Measurements from ENCODE around the gene EME1.

Gene EME1

GRCh38 chr17:50358177-50358576 is 14.9 kb upstream of the EME1 start:
- ATAC-seq, result no peak
- TF ChIP-seq CSDC2 (CRISPR knock-in tag; IDR thresholded peaks at IDR 0.05) (no peak), CSRNP3 (CRISPR knock-in tag; IDR thresholded peaks at IDR 0.05) (no peak), ARNTL (CRISPR knock-in tag; IDR thresholded peaks at IDR 0.05; ENCODE audit: borderline replicate concordance, low read depth) (no peak)

GRCh38 chr17:50359005-50359699 is 13.9 kb upstream of the EME1 start:
- TF ChIP-seq CREB5 (CRISPR knock-in tag; IDR thresholded peaks at IDR 0.05; ENCODE audit: low read depth), result no peak
- no peak for TF ChIP-seq PPARA (CRISPR knock-in tag; IDR thresholded peaks at IDR 0.05; ENCODE audit: borderline replicate concordance)
- no peak for TF ChIP-seq ZC3H10 (CRISPR knock-in tag; IDR thresholded peaks at IDR 0.05)
- TF ChIP-seq POU6F1 (CRISPR knock-in tag; IDR thresholded peaks at IDR 0.05; ENCODE audit: borderline replicate concordance, low read depth), result no peak
- no peak for TF ChIP-seq TOX (CRISPR knock-in tag; IDR thresholded peaks at IDR 0.05; ENCODE audit: borderline replicate concordance)
- TF ChIP-seq ARNTL (CRISPR knock-in tag; IDR thresholded peaks at IDR 0.05; ENCODE audit: borderline replicate concordance, low read depth), result no peak
- TF ChIP-seq TCF4 (CRISPR knock-in tag; IDR thresholded peaks at IDR 0.05; ENCODE audit: borderline replicate concordance), result no peak
- TF ChIP-seq TSHZ2 (CRISPR knock-in tag; IDR thresholded peaks at IDR 0.05), result no peak
- no peak for TF ChIP-seq ZNF70 (CRISPR knock-in tag; IDR thresholded peaks at IDR 0.05)
- no peak for TF ChIP-seq OSR1 (CRISPR knock-in tag; IDR thresholded peaks at IDR 0.05)
- no peak for TF ChIP-seq SNAI2 (CRISPR knock-in tag; IDR thresholded peaks at IDR 0.05)
- TF ChIP-seq CSRNP3 (CRISPR knock-in tag; IDR thresholded peaks at IDR 0.05), result no peak
- TF ChIP-seq RARB (CRISPR knock-in tag; IDR thresholded peaks at IDR 0.05), result no peak
- no peak for TF ChIP-seq ESRRG (CRISPR knock-in tag; IDR thresholded peaks at IDR 0.05)
- no peak for TF ChIP-seq ZNF8 (CRISPR knock-in tag; IDR thresholded peaks at IDR 0.05)
- no peak for ATAC-seq

GRCh38 chr17:50359998-50360461 is 13.0 kb upstream of the EME1 start:
- TF ChIP-seq ZFP30 (CRISPR knock-in tag; IDR thresholded peaks at IDR 0.05) (no peak), ARNTL (CRISPR knock-in tag; IDR thresholded peaks at IDR 0.05; ENCODE audit: borderline replicate concordance, low read depth) (no peak)
- ATAC-seq, result no peak

GRCh38 chr17:50360486-50361115 is 12.4 kb upstream of the EME1 start:
- ATAC-seq, result no peak
- no peak for TF ChIP-seq OSR1 (CRISPR knock-in tag; IDR thresholded peaks at IDR 0.05)
- no peak for TF ChIP-seq BACH2 (CRISPR knock-in tag; IDR thresholded peaks at IDR 0.05; ENCODE audit: borderline replicate concordance)
- TF ChIP-seq ZFP30 (CRISPR knock-in tag; IDR thresholded peaks at IDR 0.05), result no peak
- no peak for TF ChIP-seq ZC3H10 (CRISPR knock-in tag; IDR thresholded peaks at IDR 0.05)
- TF ChIP-seq PPARA (CRISPR knock-in tag; IDR thresholded peaks at IDR 0.05; ENCODE audit: borderline replicate concordance), result no peak
- no peak for TF ChIP-seq CREB5 (CRISPR knock-in tag; IDR thresholded peaks at IDR 0.05; ENCODE audit: low read depth)
- TF ChIP-seq ISL1 (CRISPR knock-in tag; IDR thresholded peaks at IDR 0.05), result no peak
- TF ChIP-seq ZNF565 (CRISPR knock-in tag; conservative IDR thresholded peaks at IDR 0.05; ENCODE audit: low read depth), result no peak
- TF ChIP-seq ESRRG (CRISPR knock-in tag; IDR thresholded peaks at IDR 0.05), result no peak
- no peak for TF ChIP-seq TCF4 (CRISPR knock-in tag; IDR thresholded peaks at IDR 0.05; ENCODE audit: borderline replicate concordance)
- no peak for TF ChIP-seq ARNTL (CRISPR knock-in tag; IDR thresholded peaks at IDR 0.05; ENCODE audit: borderline replicate concordance, low read depth)
- TF ChIP-seq ZNF70 (CRISPR knock-in tag; IDR thresholded peaks at IDR 0.05), result no peak
- TF ChIP-seq CSDC2 (CRISPR knock-in tag; IDR thresholded peaks at IDR 0.05), result no peak
